K562 (cell line): ENCODE results near the gene ACAT2. TPM values are rescaled to one million over a fixed set of nuclear protein-coding genes. Genes with fewer than 3 reads are reported as not detected.

ENCODE experiments used
- AFF1 ChIP-seq, 2 experiments: fragments of 450-650 bp; IDR thresholded peaks; 2 replicates each; pipeline ENCODE4 v1.6.1; 2018; ENCODE audit warnings: mild to moderate bottlenecking in 2 of 2, low read depth in 1 of 2; ENCODE audit not compliant: partially characterized antibody in 2 of 2
- BRCA1 ChIP-seq, 2 experiments: fragments of 450-650 bp in 1 of 2; sonication (generic) in 1 of 2; formaldehyde crosslinking in 1 of 2; IDR thresholded peaks; 2 replicates each; pipeline versions ENCODE4 v1.5.0 to v1.6.1; 2017 to 2020; ENCODE audit warnings: mild to moderate bottlenecking in 1 of 2, missing genetic modification reagents in 1 of 2
- CCNT2 ChIP-seq: IDR thresholded peaks from 2 replicates; pipeline ENCODE4 v1.6.1; 2011; ENCODE audit warnings: borderline replicate concordance, low read depth, mild to moderate bottlenecking, moderate library complexity, mixed read lengths, low read length; ENCODE audit not compliant: insufficient read length; ENCODE audit errors: extremely low read depth
- CREBBP ChIP-seq: IDR thresholded peaks from one replicate; pipeline ENCODE4 v1.6.1; 2012; ENCODE audit warnings: low read depth, mild to moderate bottlenecking, control low read depth, inconsistent platforms, low read length
- CTCFL ChIP-seq: IDR thresholded peaks from 2 replicates; pipeline ENCODE4 v1.6.1; 2011; ENCODE audit warnings: borderline replicate concordance, low read depth, mild to moderate bottlenecking, moderate library complexity, low read length; ENCODE audit not compliant: insufficient read depth, poor library complexity, severe bottlenecking
- DEAF1 ChIP-seq: fragments of 450-650 bp; formaldehyde crosslinking; IDR thresholded peaks from 2 replicates; pipeline ENCODE4 v1.4.0; 2020; ENCODE audit warnings: mild to moderate bottlenecking, moderate library complexity
- FOXA3 ChIP-seq, 2 experiments: fragments of 450-650 bp in 1 of 2; sonication (generic) in 1 of 2; formaldehyde crosslinking; IDR thresholded peaks in 1 of 2; conservative IDR thresholded peaks in 1 of 2; 2 replicates each; pipeline versions ENCODE4 v1.4.0 to v1.8.0; 2020 to 2022; ENCODE audit warnings: mild to moderate bottlenecking in 2 of 2, missing genetic modification reagents in 1 of 2
- FOXP1 ChIP-seq: sonication (generic); formaldehyde crosslinking; IDR thresholded peaks from 2 replicates; pipeline ENCODE4 v1.8.0; 2022; ENCODE audit warnings: mild to moderate bottlenecking, missing genetic modification reagents
- MLX ChIP-seq, 2 experiments: fragments of 450-650 bp in 1 of 2; sonication (generic) in 1 of 2; formaldehyde crosslinking; conservative IDR thresholded peaks; 2 replicates each; pipeline versions ENCODE4 v1.4.0 to v1.8.1; 2020 to 2022; ENCODE audit warnings: mild to moderate bottlenecking in 1 of 2, missing genetic modification reagents in 1 of 2
- PREB ChIP-seq: sonication (generic); formaldehyde crosslinking; IDR thresholded peaks from 2 replicates; pipeline ENCODE4 v1.8.1; 2023; ENCODE audit warnings: mild to moderate bottlenecking, missing genetic modification reagents
- PTTG1 ChIP-seq: fragments of 450-650 bp; IDR thresholded peaks from 2 replicates; pipeline ENCODE4 v1.6.1; 2016; ENCODE audit warnings: low read depth, mild to moderate bottlenecking, missing genetic modification characterization, missing compliant biosample characterization
- ZBTB12 ChIP-seq: fragments of 250-450 bp; sonication (Bioruptor Pico); IDR thresholded peaks from 2 replicates; pipeline ENCODE4 v1.4.0; 2020
- ZNF780A ChIP-seq: fragments of 250-450 bp; sonication (Bioruptor Pico); IDR thresholded peaks from 2 replicates; pipeline ENCODE4 v1.5.0; 2021; ENCODE audit warnings: mild to moderate bottlenecking
- polyA plus RNA-seq, 8 experiments: library from polyadenylated mRNA; depleted of rRNA in 4 of 8; stranded (reverse) in 5 of 8; unstranded in 3 of 8; fragments of >200 nt; fragmentation: Nextera tagmentation in 2 of 8; fragmentation: Illumina TruSeq in 1 of 8; extraction: Ambion mirVana in 2 of 8; extraction: Trizol in 1 of 8; gene quantifications; 2 replicates each; pipeline versions ENCODE4 v1.2.1 to v1.2.3, GENCODE V29; 2011 to 2014; ENCODE audit warnings: inconsistent platforms in 1 of 8, missing spikeins in 1 of 8
- total RNA-seq, 7 experiments: library from RNA; depleted of rRNA in 6 of 7; stranded (reverse); fragments of >200 nt in 6 of 7; fragmentation: Illumina TruSeq in 2 of 7; extraction: Trizol in 2 of 7; gene quantifications; 2 replicates each; pipeline versions ENCODE4 v1.2.1 to v1.2.3, GENCODE V29; 2011 to 2021; ENCODE audit warnings: low replicate concordance in 1 of 7

ACAT2 gene
- total and polyA plus RNA-seq, 9 of the 15 experiments (the other 6 are each of a cell fraction or from before 2014, with no cell fraction given), result 63.0 to 309 (median 144) TPM

- TF ChIP-seq MLX (CRISPR knock-in tag; conservative IDR thresholded peaks at IDR 0.05) (peak in 1 of 2 experiments; percentile 95; a peak in 2 of 4 replicates), FOXP1 (CRISPR knock-in tag) (peak; percentile 95), CREBBP (no peak), FOXA3 (CRISPR knock-in tag; conservative IDR thresholded peaks at IDR 0.05 in 1 of 2, IDR thresholded peaks at IDR 0.05 in 1 of 2) (peak in 1 of 2 experiments; percentile 81; a peak in 1 of 4 replicates), DEAF1 (CRISPR knock-in tag) (no peak), ZBTB12 (CRISPR knock-in tag) (peak; percentile 85), PTTG1 (tag) (no peak), AFF1 (IDR thresholded peaks at IDR 0.05; ENCODE audit: low read depth in 1 of 2, partially characterized antibody in 2 of 2) (peak in 1 of 2 experiments; percentile 84), PREB (CRISPR knock-in tag) (0 out of 2 replicates have a peak, but pooled peaks have one; percentile 6), CCNT2 (peak; percentile 89), CTCFL (no peak), ZNF780A (CRISPR knock-in tag) (no peak), BRCA1 (IDR thresholded peaks at IDR 0.05) (no peak), BRCA1 (CRISPR knock-in tag; IDR thresholded peaks at IDR 0.05) (no peak)
These were observed 34.7 kb upstream of the ACAT2 start, which contains the start of gene WTAP (continued) for GRCh38 chr6:159726918-159727716.
